Endothelial cell of umbilical vein (primary cell): ENCODE results near the gene SMAD3. TPM values are rescaled to one million over a fixed set of nuclear protein-coding genes. Genes with fewer than 3 reads are reported as not detected.

Experiments used
- BruUV-seq: library from RNA; stranded (reverse); fragments of 400-500 nt; replicated peaks from 2 replicates; lab custom pipeline; 2021; lab: Mats Ljungman, UMichigan
- CTCF ChIA-PET: fragments of 300-600, 350-600 bp; sonication (Branson Sonifier 250); formaldehyde crosslinking; loops from one replicate; lab custom pipeline; 2021; ENCODE audit warnings: antibody characterized with exemption, inconsistent platforms; lab: Charles Lee
- POLR2A ChIA-PET: fragments of 300-600, 350-600 bp; sonication (Branson Sonifier 250); formaldehyde crosslinking; loops from one replicate; lab custom pipeline; 2021; ENCODE audit warnings: antibody characterized with exemption, inconsistent platforms; lab: Charles Lee
- DNase-seq: peaks from one replicate; pipeline ENCODE4 v3.0.0-alpha.2; 2011; ENCODE audit warnings: low read depth, low spot score
- FAIRE-seq: peaks from 2 replicates; lab custom pipeline; 2011; peaks lifted over from hg19 to GRCh38; lab: Jason Lieb, UNC
- H2AFZ ChIP-seq: 2 replicates; pipeline ENCODE4 v1.6.0; 2012; ENCODE audit warnings: low read depth, low read length, control low read depth, inconsistent platforms
- H3K27ac ChIP-seq: 2 replicates; pipeline ENCODE4 v1.5.1; 2011; ENCODE audit warnings: low read depth, mild to moderate bottlenecking, control low read depth, low read length, moderate library complexity; ENCODE audit not compliant: insufficient read depth
- H3K27me3 ChIP-seq, 2 experiments: 2 replicates each; pipeline versions ENCODE4 v1.6.0 to v1.6.1; 2011; ENCODE audit warnings: low read length in 2 of 2, mixed read lengths in 1 of 2; ENCODE audit not compliant: control insufficient read depth in 2 of 2, insufficient read depth in 2 of 2
- H3K36me3 ChIP-seq, 2 experiments: 2 replicates in 1 of 2; 3 replicates in 1 of 2; pipeline ENCODE4 v1.5.1; 2011; ENCODE audit warnings: low read length in 2 of 2, mild to moderate bottlenecking in 1 of 2, moderate library complexity in 1 of 2; ENCODE audit not compliant: control insufficient read depth in 2 of 2, insufficient read depth in 2 of 2; ENCODE audit errors: extremely low read depth in 1 of 2
- H3K4me1 ChIP-seq: 3 replicates; pipeline ENCODE4 v1.5.1; 2011; ENCODE audit warnings: mild to moderate bottlenecking, low read length; ENCODE audit not compliant: control insufficient read depth, insufficient read depth; ENCODE audit errors: extremely low read depth
- H3K4me2 ChIP-seq: 2 replicates; pipeline ENCODE4 v1.6.1; 2011; ENCODE audit warnings: low read length, control low read depth, mixed read lengths; ENCODE audit not compliant: insufficient read depth
- H3K4me3 ChIP-seq, 3 experiments: fragments of 200-600 bp in 1 of 3; sonication (generic), shearing (Covaris generic) in 1 of 3; replicated peaks in 1 of 3; 2 replicates each; pipeline ENCODE4 v1.5.1; 2011 to 2016; ENCODE audit warnings: control low read depth in 3 of 3, low read length in 3 of 3, mild to moderate bottlenecking in 2 of 3, inconsistent platforms in 1 of 3, low read depth in 1 of 3, moderate library complexity in 1 of 3; ENCODE audit not compliant: insufficient read depth in 1 of 3
- H3K79me2 ChIP-seq: 2 replicates; pipeline ENCODE4 v1.6.0; 2012; ENCODE audit warnings: low read length, inconsistent platforms; ENCODE audit not compliant: control insufficient read depth, insufficient read depth
- H3K9ac ChIP-seq: replicated peaks from 2 replicates; pipeline ENCODE3; 2011; ENCODE audit warnings: low read length, control low read depth; ENCODE audit not compliant: insufficient read depth; ENCODE audit errors: extremely low read depth
- H3K9me1 ChIP-seq: replicated peaks from 3 replicates; pipeline ENCODE4 v1.6.0; 2011; ENCODE audit warnings: mild to moderate bottlenecking, low read length; ENCODE audit not compliant: control insufficient read depth, insufficient read depth; ENCODE audit errors: extremely low read depth
- H3K9me3 ChIP-seq: replicated peaks from 2 replicates; pipeline ENCODE4 v1.5.1; 2012; ENCODE audit warnings: low read length, inconsistent platforms; ENCODE audit not compliant: control insufficient read depth, insufficient read depth
- H4K20me1 ChIP-seq: replicated peaks from 2 replicates; pipeline ENCODE3; 2011; ENCODE audit warnings: mild to moderate bottlenecking, low read length; ENCODE audit not compliant: control insufficient read depth, insufficient read depth; ENCODE audit errors: extremely low read depth
- CTCF ChIP-seq, 2 donors: IDR thresholded peaks; 1 replicate in 1 of 2; 2 replicates in 1 of 2; pipeline ENCODE4 v1.5.1; 2011; ENCODE audit warnings: low read length in 2 of 2, mild to moderate bottlenecking in 2 of 2, moderate library complexity in 2 of 2, control low read depth in 1 of 2, inconsistent platforms in 1 of 2, low read depth in 1 of 2; ENCODE audit not compliant: insufficient read depth in 1 of 2; ENCODE audit errors: extremely low read depth in 1 of 2
- EZH2 ChIP-seq: IDR thresholded peaks from 2 replicates; pipeline ENCODE4 v1.6.1; 2012; ENCODE audit warnings: borderline replicate concordance, low read depth, mild to moderate bottlenecking, moderate library complexity, low read length, inconsistent platforms; ENCODE audit not compliant: severe bottlenecking
- FOS ChIP-seq: IDR thresholded peaks from 2 replicates; pipeline ENCODE4 v1.6.1; 2011; ENCODE audit warnings: mild to moderate bottlenecking, low read length, moderate library complexity, borderline replicate concordance; ENCODE audit not compliant: insufficient read depth
- GATA2 ChIP-seq: IDR thresholded peaks from 2 replicates; pipeline ENCODE4 v1.7.0; 2011; ENCODE audit warnings: low read depth, mild to moderate bottlenecking, moderate library complexity, mixed read lengths, low read length; ENCODE audit not compliant: insufficient read length, insufficient read depth
- JUN ChIP-seq: IDR thresholded peaks from 2 replicates; pipeline ENCODE4 v1.6.1; 2011; ENCODE audit warnings: borderline replicate concordance, low read depth; ENCODE audit not compliant: insufficient read length, insufficient read depth
- MAX ChIP-seq: IDR thresholded peaks from 2 replicates; pipeline ENCODE4 v1.6.1; 2011; ENCODE audit not compliant: insufficient read depth, insufficient read length
- MYC ChIP-seq: IDR thresholded peaks from one replicate; pipeline ENCODE4 v1.6.1; 2011; ENCODE audit warnings: mild to moderate bottlenecking, low read depth, low read length
- POLR2A ChIP-seq: IDR thresholded peaks from 2 replicates; pipeline ENCODE4 v1.6.1; 2012; ENCODE audit warnings: low read depth, mild to moderate bottlenecking, control low read depth, low read length
- POLR2AphosphoS5 ChIP-seq: IDR thresholded peaks from 2 replicates; pipeline ENCODE4 v1.6.1; 2012; ENCODE audit warnings: low read depth, mild to moderate bottlenecking, control low read depth, low read length, moderate library complexity; ENCODE audit not compliant: insufficient read depth
- dilution Hi-C: fragments of 300-500 bp; cut with MboI; formaldehyde crosslinking; loops from one replicate; pipeline ENCODE4 v1.15.0; 2019; ENCODE audit warnings: low sequenced_read_pairs; ENCODE audit not compliant: extremely low pct_ligation_motif_present
- intact Hi-C: fragments of 100-400 bp; cut with micrococcal nuclease; formaldehyde crosslinking; loops from one replicate; pipeline ENCODE4 v1.10.0; 2022
- polyA plus RNA-seq, 4 experiments: library from polyadenylated mRNA; depleted of rRNA in 3 of 4; stranded (reverse) in 3 of 4; unstranded in 1 of 4; fragments of >200 nt; gene quantifications; 2 replicates each; pipeline versions ENCODE4 v1.2.1 to v1.2.3, GENCODE V29; 2011 to 2012; ENCODE audit warnings: missing spikeins in 1 of 4
- total RNA-seq: library from RNA; stranded (reverse); gene quantifications from 2 replicates; pipeline ENCODE4 v1.2.3, GENCODE V29; 2021

Gene SMAD3
- total and polyA plus RNA-seq, 2 donors (not counting 3 experiments of a cell fraction or from before 2014, with no cell fraction given) = 56.4 to 88.2 TPM

- H2AFZ ChIP-seq = no peak overlapping the region
- no peaks in the 10 kb centered on the region for H3K9me1 ChIP-seq
- H3K9ac ChIP-seq = no peak overlapping the region
- no peaks in the 10 kb centered on the region for H3K27me3 ChIP-seq
- TF ChIP-seq JUN (no peak), MAX (no peak), EZH2 (no peak), POLR2AphosphoS5 (no peak), CTCF (IDR thresholded peaks at IDR 0.05; ENCODE audit: extremely low read depth in 1 of 2, insufficient read depth in 1 of 2, low read depth in 1 of 2, low read length in 2 of 2) (no peak), GATA2 (no peak), POLR2A (no peak), MYC (no peak), FOS (no peak)
- no TSS peak for BruUV-seq
- H4K20me1 ChIP-seq = no peaks in the 10 kb centered on the region
- peaks cover 20% of the 10 kb centered on the region for H3K4me1 ChIP-seq
- DNase-seq (no peak), FAIRE-seq (no peak)
- no peak overlapping the region for H3K4me3 ChIP-seq
- no peaks in the 10 kb centered on the region for H3K36me3 ChIP-seq
- dilution Hi-C loops = no loop called here
- intact Hi-C loops = no loop called here
- H3K9me3 ChIP-seq = no peaks in the 10 kb centered on the region
- H3K4me2 ChIP-seq = no peak overlapping the region
- POLR2A ChIA-PET = no interaction called here
- no peak overlapping the region for H3K27ac ChIP-seq
- H3K79me2 ChIP-seq = no peaks in the 10 kb centered on the region
- CTCF ChIA-PET = no interaction called here
These were observed 135.7 kb downstream of the SMAD3 start for GRCh38 chr15:67201136-67201535.
